ENCODE results near the gene RRP15.

GRCh38 chr1:218344814-218345672 lies 60.0 kb downstream of the RRP15 start, which contains the start of gene TGFB2:
- TF ChIP-seq CTCF (conservative IDR thresholded peaks at IDR 0.05; ENCODE audit: low read depth, low read length), result peak; percentile 33; the same call in 1 of the 2 replicates
- no peak for TF ChIP-seq EZH2 (IDR thresholded peaks at IDR 0.05; ENCODE audit: low read length, unreplicated experiment)
- no peak for TF ChIP-seq EZH2phosphoT487 (IDR thresholded peaks at IDR 0.05; ENCODE audit: borderline replicate concordance, low read length)

Data from PC-3 (cell line).